H1 (cell line): ENCODE measurements around the gene OTUD3. TPM values are rescaled to one million over a fixed set of nuclear protein-coding genes. Genes with fewer than 3 reads are reported as not detected.
"Not testable (repeated sequence)": the region's sequence is repeated elsewhere in the genome, so short reads cannot be mapped to it uniquely, and the experiment has no call there.

Source experiments
- CTCF ChIA-PET: fragments of 300-600 bp; sonication (Branson Sonifier 250); formaldehyde crosslinking; loops from one replicate; lab custom pipeline; 2021; ENCODE audit not compliant: partially characterized antibody; lab: Charles Lee
- POLR2A ChIA-PET: fragments of 300-600 bp; sonication (Branson Sonifier 250); formaldehyde crosslinking; loops from one replicate; lab custom pipeline; 2021; ENCODE audit warnings: inconsistent platforms; ENCODE audit not compliant: partially characterized antibody; lab: Charles Lee
- DNase-seq, 2 experiments: peaks; one replicate each; pipeline versions ENCODE4 v3.0.0 to v3.0.0-alpha.2; 2010 to 2022; ENCODE audit warnings: low spot score in 2 of 2, low read depth in 1 of 2, mixed read lengths in 1 of 2
- FAIRE-seq: peaks from 2 replicates; lab custom pipeline; 2011; peaks lifted over from hg19 to GRCh38; lab: Jason Lieb, UNC
- H2AFZ ChIP-seq: 2 replicates; pipeline ENCODE4 v1.8.1; 2012; ENCODE audit warnings: low read length, inconsistent platforms
- H2AK5ac ChIP-seq: 2 replicates; pipeline ENCODE4 v1.6.1; 2013; ENCODE audit warnings: low read depth, low read length
- H2BK120ac ChIP-seq: replicated peaks from 2 replicates; pipeline ENCODE3; 2013; ENCODE audit warnings: low read depth, low read length, inconsistent platforms
- H2BK12ac ChIP-seq: 2 replicates; pipeline ENCODE4 v1.6.1; 2013; ENCODE audit warnings: low read depth, low read length
- H2BK15ac ChIP-seq: 2 replicates; pipeline ENCODE4 v1.6.1; 2013; ENCODE audit warnings: low read length
- H2BK20ac ChIP-seq: 2 replicates; pipeline ENCODE4 v1.6.1; 2013; ENCODE audit warnings: low read length
- H2BK5ac ChIP-seq: 2 replicates; pipeline ENCODE4 v1.6.1; 2013; ENCODE audit warnings: low read depth, low read length
- H3K14ac ChIP-seq: 2 replicates; pipeline ENCODE4 v1.6.1; 2013; ENCODE audit warnings: inconsistent platforms; ENCODE audit not compliant: insufficient read length
- H3K18ac ChIP-seq: 2 replicates; pipeline ENCODE4 v1.6.1; 2013; ENCODE audit warnings: low read length; ENCODE audit errors: extremely low read depth
- H3K23ac ChIP-seq: 2 replicates; pipeline ENCODE4 v1.6.1; 2013; ENCODE audit warnings: inconsistent platforms; ENCODE audit not compliant: insufficient read length
- H3K23me2 ChIP-seq: 2 replicates; pipeline ENCODE4 v1.6.1; 2013; ENCODE audit warnings: low read depth, low read length
- H3K27ac ChIP-seq: 2 replicates; pipeline ENCODE4 v1.6.1; 2011; ENCODE audit warnings: low read depth, low read length, inconsistent platforms
- H3K27me3 ChIP-seq, 4 experiments: replicated peaks in 1 of 4; 1 replicate in 1 of 4; 2 replicates in 3 of 4; pipeline versions ENCODE4 v1.6.1 to v1.8.1; 2011 to 2013; ENCODE audit warnings: low read length in 3 of 4, mild to moderate bottlenecking in 3 of 4, inconsistent platforms in 2 of 4, mixed read lengths in 2 of 4, moderate library complexity in 1 of 4; ENCODE audit not compliant: control insufficient read depth in 3 of 4, insufficient read depth in 3 of 4; ENCODE audit errors: extremely low read depth in 1 of 4
- H3K36me3 ChIP-seq, 4 experiments: 2 replicates each; pipeline versions ENCODE4 v1.6.1 to v1.8.1; 2011 to 2013; ENCODE audit warnings: mild to moderate bottlenecking in 4 of 4, low read length in 3 of 4, moderate library complexity in 2 of 4, control low read depth in 1 of 4, inconsistent platforms in 1 of 4; ENCODE audit not compliant: insufficient read depth in 4 of 4, control insufficient read depth in 2 of 4
- H3K4ac ChIP-seq: replicated peaks from 2 replicates; pipeline ENCODE3; 2013; ENCODE audit warnings: low read length, low read depth, mixed read lengths, inconsistent platforms; ENCODE audit not compliant: insufficient read length
- H3K4me1 ChIP-seq, 4 experiments: replicated peaks in 1 of 4; 1 replicate in 1 of 4; 2 replicates in 3 of 4; pipeline versions ENCODE4 v1.6.1 to v1.8.1; 2011 to 2013; ENCODE audit warnings: low read length in 3 of 4, inconsistent platforms in 2 of 4, mixed read lengths in 1 of 4; ENCODE audit not compliant: insufficient read depth in 4 of 4, control insufficient read depth in 3 of 4
- H3K4me2 ChIP-seq, 2 experiments: 2 replicates each; pipeline versions ENCODE4 v1.6.1 to v1.8.1; 2011 to 2013; ENCODE audit warnings: low read depth in 2 of 2, low read length in 2 of 2, control low read depth in 1 of 2, inconsistent platforms in 1 of 2, mild to moderate bottlenecking in 1 of 2; ENCODE audit not compliant: insufficient read depth in 1 of 2
- H3K4me3 ChIP-seq, 4 experiments: fragments of 200-600, 300-600 bp in 1 of 4; sonication (generic), shearing (Covaris generic), sonication (Bioruptor Twin) in 1 of 4; 2 replicates each; pipeline versions ENCODE4 v1.5.1 to v1.8.1; 2011 to 2016; ENCODE audit warnings: low read length in 4 of 4, low read depth in 3 of 4, control low read depth in 2 of 4, inconsistent platforms in 2 of 4, mild to moderate bottlenecking in 2 of 4, mixed read lengths in 1 of 4, moderate library complexity in 1 of 4; ENCODE audit not compliant: insufficient read depth in 2 of 4; ENCODE audit errors: extremely low read depth in 1 of 4
- H3K56ac ChIP-seq: replicated peaks from 2 replicates; pipeline ENCODE3; 2013; ENCODE audit warnings: low read depth, mild to moderate bottlenecking, mixed read lengths, low read length, inconsistent platforms; ENCODE audit not compliant: insufficient read length
- H3K79me1 ChIP-seq: 2 replicates; pipeline ENCODE4 v1.6.1; 2013; ENCODE audit warnings: low read depth, low read length, control low read depth
- H3K79me2 ChIP-seq, 2 experiments: 2 replicates each; pipeline versions ENCODE4 v1.6.1 to v1.8.1; 2012 to 2013; ENCODE audit warnings: low read length in 2 of 2, mild to moderate bottlenecking in 2 of 2, inconsistent platforms in 1 of 2; ENCODE audit not compliant: insufficient read depth in 2 of 2, control insufficient read depth in 1 of 2
- H3K9ac ChIP-seq, 4 experiments: replicated peaks in 1 of 4; 1 replicate in 1 of 4; 2 replicates in 3 of 4; pipeline versions ENCODE4 v1.6.1 to v1.8.1; 2011 to 2013; ENCODE audit warnings: low read depth in 3 of 4, low read length in 3 of 4, control low read depth in 2 of 4, mild to moderate bottlenecking in 2 of 4, moderate library complexity in 2 of 4, inconsistent platforms in 1 of 4; ENCODE audit errors: extremely low read depth in 1 of 4
- H3K9me3 ChIP-seq, 2 experiments: 2 replicates each; pipeline versions ENCODE4 v1.6.1 to v1.8.1; 2012 to 2013; ENCODE audit warnings: mild to moderate bottlenecking in 2 of 2, moderate library complexity in 2 of 2, control low read depth in 1 of 2, inconsistent platforms in 1 of 2, low read depth in 1 of 2, low read length in 1 of 2, mixed read lengths in 1 of 2; ENCODE audit not compliant: insufficient read depth in 2 of 2
- H4K20me1 ChIP-seq, 2 experiments: replicated peaks in 1 of 2; 2 replicates each; pipeline versions ENCODE3 to v1.8.1; 2011 to 2013; ENCODE audit warnings: inconsistent platforms in 2 of 2, low read length in 2 of 2, mild to moderate bottlenecking in 1 of 2; ENCODE audit not compliant: insufficient read depth in 2 of 2, control insufficient read depth in 1 of 2
- H4K5ac ChIP-seq: 2 replicates; pipeline ENCODE4 v1.6.1; 2013; ENCODE audit warnings: low read length, low read depth, mixed read lengths, inconsistent platforms; ENCODE audit not compliant: insufficient read length
- H4K8ac ChIP-seq: 2 replicates; pipeline ENCODE4 v1.8.0; 2013; ENCODE audit warnings: mild to moderate bottlenecking, moderate library complexity, low read length, inconsistent platforms; ENCODE audit not compliant: insufficient read depth; ENCODE audit errors: extremely low read depth
- H4K91ac ChIP-seq: replicated peaks from 2 replicates; pipeline ENCODE3; 2013; ENCODE audit warnings: low read length, mixed read lengths, inconsistent platforms; ENCODE audit not compliant: insufficient read length
- WGBS, 2 experiments: shearing (Covaris generic) in 1 of 2; methylation state at CpG; one replicate each; pipeline versions ENCODE4 v1.1.6 to v1.1.7; 2013 to 2015; ENCODE audit warnings: low lambda C conversion rate in 2 of 2, mixed read lengths in 2 of 2, inconsistent platforms in 1 of 2, low coverage in 1 of 2, missing lambda C conversion rate in 1 of 2; ENCODE audit not compliant: insufficient replicate concordance in 2 of 2, insufficient coverage in 1 of 2, insufficient read length in 1 of 2; ENCODE audit errors: extremely low coverage in 1 of 2, missing lambda C conversion rate in 1 of 2; 5-methylcytosine and 5-hydroxymethylcytosine counted together
- polyA plus RNA-seq, 7 experiments: library from polyadenylated mRNA; depleted of rRNA in 3 of 7; stranded (reverse) in 5 of 7; unstranded in 2 of 7; fragments of >200 nt in 5 of 7; fragments of 200-250 nt in 2 of 7; gene quantifications; 1 replicate in 5 of 7; 2 replicates in 1 of 7; 4 replicates in 1 of 7; pipeline versions ENCODE4 v1.2.1 to v1.2.3, GENCODE V29; 2011 to 2013; ENCODE audit warnings: missing spikeins in 2 of 7, mixed read lengths in 2 of 7
- total RNA-seq: library from RNA; stranded (reverse); fragmentation: NEBNext Ultra II Directional; extraction: Animal tissue kit (Norgen Biotek cat#: 25700); gene quantifications from 2 replicates; pipeline ENCODE4 v1.2.1, GENCODE V29; 2021

Gene OTUD3
- total and polyA plus RNA-seq, 2 of the 8 experiments (the other 6 are each of a cell fraction or from before 2014, with no cell fraction given) = 6.3 to 11.9 TPM

GRCh38 chr1:19847334-19847733 lies 34.9 kb upstream of the OTUD3 start:
- not testable (repeated sequence) for H4K5ac ChIP-seq, H2BK5ac ChIP-seq, H3K4me1 ChIP-seq, H2BK120ac ChIP-seq, DNase-seq, H4K91ac ChIP-seq, H3K23me2 ChIP-seq, H3K27ac ChIP-seq, H3K56ac ChIP-seq, H4K20me1 ChIP-seq, H3K18ac ChIP-seq, H3K23ac ChIP-seq, FAIRE-seq, H3K4ac ChIP-seq, H4K8ac ChIP-seq, H3K36me3 ChIP-seq, H3K79me2 ChIP-seq, H2BK15ac ChIP-seq, H3K14ac ChIP-seq, H3K9me3 ChIP-seq, H3K4me3 ChIP-seq, H3K9ac ChIP-seq, H2BK12ac ChIP-seq, H3K27me3 ChIP-seq, H3K4me2 ChIP-seq, H2AK5ac ChIP-seq, H2AFZ ChIP-seq, H3K79me1 ChIP-seq, H2BK20ac ChIP-seq
- POLR2A ChIA-PET = interaction anchor here (1.0 kb wide), 1 partner anchor 59 kb away, joined by 3 read pairs; no protein-coding TSS in a partner anchor
- CTCF ChIA-PET = interaction anchor here (1.1 kb wide), 1 partner anchor 185 kb away, joined by 3 read pairs; no protein-coding TSS in a partner anchor
- 92% methylated on average over 9 of the region's 9 CpGs; no CpG with 5 or more reads in 1 of the 2 experiments for WGBS, 2 experiments
